ENCODE results near the gene ZNF236. TPM values are rescaled to one million over a fixed set of nuclear protein-coding genes. Genes with fewer than 3 reads are reported as not detected.
"Not testable (repeated sequence)": the region's sequence is repeated elsewhere in the genome, so short reads cannot be mapped to it uniquely, and the experiment has no call there.

The ZNF236 gene
- total and polyA plus RNA-seq, 2 experiments from 2014 or later = 7.4 to 8.2 TPM

DNA sequence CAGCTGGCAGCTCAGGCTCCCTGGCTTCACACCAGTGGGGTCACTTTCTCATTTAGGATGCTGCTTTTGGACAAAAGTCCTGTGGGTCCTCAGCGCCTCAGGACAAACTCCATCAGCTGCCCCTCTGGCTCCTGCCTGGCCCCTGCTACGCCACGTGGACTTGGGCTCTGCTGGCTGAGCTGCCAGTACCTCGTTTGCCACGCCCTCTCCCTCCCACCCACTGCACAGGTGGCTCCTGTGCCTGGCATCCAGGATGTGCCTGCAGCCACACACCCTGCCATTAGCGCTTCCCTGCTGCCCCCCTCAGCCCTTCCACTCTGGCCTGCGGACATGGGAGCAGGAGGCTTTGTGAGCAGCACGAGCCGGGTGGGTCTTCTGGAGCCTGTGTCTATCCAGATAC, 118.9 kb downstream of the ZNF236 start:
- 96% methylated on average over 9 of the region's 9 CpGs for WGBS (ENCODE audit: low lambda C conversion rate, missing lambda C conversion rate)
- Histone ChIP-seq H2AFZ (no peak overlapping the region), H3K4me1 (ENCODE audit: insufficient read depth) (no peaks in the 10 kb centered on the region), H3K4me2 (no peak overlapping the region), H3K27ac (no peak overlapping the region), H3K9me2 (replicated peaks; ENCODE audit: insufficient read depth) (no peaks in the 10 kb centered on the region), H3K36me3 (replicated peaks; ENCODE audit: insufficient read depth, low read depth) (no peaks in the 10 kb centered on the region), H3K4me3 (no peak overlapping the region), H3K27me3 (no peaks in the 10 kb centered on the region), H3K9me3 (ENCODE audit: low read depth) (no peaks in the 10 kb centered on the region), H3K79me2 (no peaks in the 10 kb centered on the region), H4K20me1 (ENCODE audit: insufficient read depth, poor library complexity, severe bottlenecking) (no peaks in the 10 kb centered on the region)
- no peak for DNase-seq (ENCODE audit: low spot score)
- no peak for TF ChIP-seq EZH2phosphoT487 (IDR thresholded peaks at IDR 0.05; ENCODE audit: low read depth, severe bottlenecking, unreplicated experiment)
- TF ChIP-seq EZH2 (IDR thresholded peaks at IDR 0.05; ENCODE audit: borderline replicate concordance) = no peak
- TF ChIP-seq, protein P1, sequence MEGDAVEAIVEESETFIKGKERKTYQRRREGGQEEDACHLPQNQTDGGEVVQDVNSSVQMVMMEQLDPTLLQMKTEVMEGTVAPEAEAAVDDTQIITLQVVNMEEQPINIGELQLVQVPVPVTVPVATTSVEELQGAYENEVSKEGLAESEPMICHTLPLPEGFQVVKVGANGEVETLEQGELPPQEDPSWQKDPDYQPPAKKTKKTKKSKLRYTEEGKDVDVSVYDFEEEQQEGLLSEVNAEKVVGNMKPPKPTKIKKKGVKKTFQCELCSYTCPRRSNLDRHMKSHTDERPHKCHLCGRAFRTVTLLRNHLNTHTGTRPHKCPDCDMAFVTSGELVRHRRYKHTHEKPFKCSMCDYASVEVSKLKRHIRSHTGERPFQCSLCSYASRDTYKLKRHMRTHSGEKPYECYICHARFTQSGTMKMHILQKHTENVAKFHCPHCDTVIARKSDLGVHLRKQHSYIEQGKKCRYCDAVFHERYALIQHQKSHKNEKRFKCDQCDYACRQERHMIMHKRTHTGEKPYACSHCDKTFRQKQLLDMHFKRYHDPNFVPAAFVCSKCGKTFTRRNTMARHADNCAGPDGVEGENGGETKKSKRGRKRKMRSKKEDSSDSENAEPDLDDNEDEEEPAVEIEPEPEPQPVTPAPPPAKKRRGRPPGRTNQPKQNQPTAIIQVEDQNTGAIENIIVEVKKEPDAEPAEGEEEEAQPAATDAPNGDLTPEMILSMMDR (IDR thresholded peaks at IDR 0.05; ENCODE audit: poor library complexity) = no peak

GRCh38 chr18:76943542-76944339, 121.4 kb downstream of the ZNF236 start:
- DNase-seq (ENCODE audit: low spot score) = peak; percentile 46
- no peak overlapping the region for H3K4me2 ChIP-seq
- H2AFZ ChIP-seq = no peak overlapping the region
- H3K27ac ChIP-seq = peak overlapping the region; percentile 18
- no peak for TF ChIP-seq EZH2phosphoT487 (IDR thresholded peaks at IDR 0.05; ENCODE audit: low read depth, severe bottlenecking, unreplicated experiment)
- TF ChIP-seq, protein P1 (IDR thresholded peaks at IDR 0.05; ENCODE audit: poor library complexity) = no peak
- H4K20me1 ChIP-seq (ENCODE audit: insufficient read depth, poor library complexity, severe bottlenecking) = no peaks in the 10 kb centered on the region
- 69% methylated on average over 6 of the region's 6 CpGs for WGBS (ENCODE audit: low lambda C conversion rate, missing lambda C conversion rate)
- no peaks in the 10 kb centered on the region for H3K27me3 ChIP-seq
- H3K9me3 ChIP-seq (ENCODE audit: low read depth) = no peaks in the 10 kb centered on the region
- no peaks in the 10 kb centered on the region for H3K79me2 ChIP-seq
- no peak overlapping the region for H3K4me3 ChIP-seq
- H3K4me1 ChIP-seq (ENCODE audit: insufficient read depth) = no peaks in the 10 kb centered on the region
- H3K36me3 ChIP-seq (replicated peaks; ENCODE audit: insufficient read depth, low read depth) = no peaks in the 10 kb centered on the region
- H3K9me2 ChIP-seq (replicated peaks; ENCODE audit: insufficient read depth) = no peaks in the 10 kb centered on the region

GRCh38 chr18:76944346-76944745, 122.0 kb downstream of the ZNF236 start:
- DNase-seq (ENCODE audit: low spot score); H4K20me1 ChIP-seq (ENCODE audit: insufficient read depth, poor library complexity, severe bottlenecking); H3K4me1 ChIP-seq (ENCODE audit: insufficient read depth); H3K79me2 ChIP-seq; H3K9me2 ChIP-seq (replicated peaks; ENCODE audit: insufficient read depth); H3K4me2 ChIP-seq; H3K27me3 ChIP-seq; H3K9me3 ChIP-seq (ENCODE audit: low read depth); H2AFZ ChIP-seq; H3K36me3 ChIP-seq (replicated peaks; ENCODE audit: insufficient read depth, low read depth); H3K4me3 ChIP-seq: not testable (repeated sequence)
- 97% methylated on average over 8 of the region's 8 CpGs for WGBS (ENCODE audit: low lambda C conversion rate, missing lambda C conversion rate)
- H3K27ac ChIP-seq = peak overlapping the region; percentile 2

DNA sequence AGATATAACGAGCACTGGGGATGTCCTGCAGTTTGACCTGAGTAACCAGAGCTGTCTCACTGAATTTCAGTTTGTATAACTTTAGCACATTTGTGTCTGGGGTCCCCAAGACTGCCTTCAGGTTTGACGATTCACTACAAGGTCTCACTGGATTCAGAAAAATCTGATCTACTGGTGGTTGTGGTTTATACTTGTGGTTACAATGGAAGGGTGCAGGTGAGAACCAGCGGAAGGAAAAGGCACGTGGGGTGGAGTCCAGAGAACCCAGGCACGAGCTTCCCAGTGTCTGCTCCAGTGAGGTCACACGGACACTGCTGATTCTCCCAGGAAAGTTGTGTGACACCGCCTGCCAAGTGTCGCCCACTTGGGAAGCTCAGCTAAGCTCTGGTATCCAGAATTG, 126.0 kb downstream of the ZNF236 start:
- no peak overlapping the region for H3K27ac ChIP-seq
- no peaks in the 10 kb centered on the region for H3K36me3 ChIP-seq (replicated peaks; ENCODE audit: insufficient read depth, low read depth)
- no peak for DNase-seq (ENCODE audit: low spot score)
- H3K4me1 ChIP-seq (ENCODE audit: insufficient read depth) = no peaks in the 10 kb centered on the region
- H2AFZ ChIP-seq = no peak overlapping the region
- H3K9me2 ChIP-seq (replicated peaks; ENCODE audit: insufficient read depth) = no peaks in the 10 kb centered on the region
- TF ChIP-seq, protein P1 (IDR thresholded peaks at IDR 0.05; ENCODE audit: poor library complexity) = no peak
- TF ChIP-seq EZH2 (IDR thresholded peaks at IDR 0.05; ENCODE audit: borderline replicate concordance) (no peak), EZH2phosphoT487 (IDR thresholded peaks at IDR 0.05; ENCODE audit: low read depth, severe bottlenecking, unreplicated experiment) (no peak)
- WGBS (ENCODE audit: low lambda C conversion rate, missing lambda C conversion rate) = 98% methylated on average over 8 of the region's 8 CpGs
- no peaks in the 10 kb centered on the region for H4K20me1 ChIP-seq (ENCODE audit: insufficient read depth, poor library complexity, severe bottlenecking)
- no peak overlapping the region for H3K4me3 ChIP-seq
- no peaks in the 10 kb centered on the region for H3K27me3 ChIP-seq
- H3K9me3 ChIP-seq (ENCODE audit: low read depth) = no peaks in the 10 kb centered on the region
- no peaks in the 10 kb centered on the region for H3K79me2 ChIP-seq
- no peak overlapping the region for H3K4me2 ChIP-seq
